Neuronal stem cell (in vitro differentiated cells): ENCODE results near the gene TSC1. TPM values are rescaled to one million over a fixed set of nuclear protein-coding genes. Genes with fewer than 3 reads are reported as not detected.

ENCODE experiments used
- DNase-seq: peaks from one replicate; pipeline ENCODE4 v3.0.0-alpha.2; 2013; ENCODE audit warnings: low spot score
- H2AFZ ChIP-seq: one replicate; pipeline ENCODE4 v1.6.1; 2013; ENCODE audit warnings: mild to moderate bottlenecking, low read length, inconsistent platforms
- H2AK5ac ChIP-seq: 2 replicates; pipeline ENCODE4 v1.6.1; 2013; ENCODE audit warnings: low read depth, mild to moderate bottlenecking, inconsistent platforms, low read length, moderate library complexity, mixed read lengths
- H2BK120ac ChIP-seq: 2 replicates; pipeline ENCODE4 v1.6.1; 2013; ENCODE audit warnings: low read depth, mild to moderate bottlenecking, inconsistent platforms, low read length, moderate library complexity, mixed read lengths
- H2BK12ac ChIP-seq: one replicate; pipeline ENCODE4 v1.6.1; 2013; ENCODE audit warnings: low read length, inconsistent platforms
- H2BK15ac ChIP-seq: 2 replicates; pipeline ENCODE4 v1.6.1; 2013; ENCODE audit warnings: mild to moderate bottlenecking, low read length, inconsistent platforms, mixed read lengths
- H2BK5ac ChIP-seq: one replicate; pipeline ENCODE4 v1.6.1; 2013; ENCODE audit warnings: inconsistent platforms, mild to moderate bottlenecking, low read length, moderate library complexity
- H3K14ac ChIP-seq: one replicate; pipeline ENCODE4 v1.6.1; 2013; ENCODE audit warnings: low read length, inconsistent platforms
- H3K18ac ChIP-seq: 2 replicates; pipeline ENCODE4 v1.6.1; 2013; ENCODE audit warnings: low read length, inconsistent platforms
- H3K23ac ChIP-seq: 2 replicates; pipeline ENCODE4 v1.6.1; 2013; ENCODE audit warnings: low read depth, mild to moderate bottlenecking, mixed read lengths, low read length, inconsistent platforms; ENCODE audit not compliant: poor library complexity
- H3K27ac ChIP-seq: replicated peaks from 3 replicates; pipeline ENCODE4 v1.5.1; 2013; ENCODE audit warnings: low read length, inconsistent platforms
- H3K27me3 ChIP-seq, 3 experiments: 2 replicates each; pipeline ENCODE4 v1.6.1; 2013; ENCODE audit warnings: low read length in 3 of 3, mild to moderate bottlenecking in 2 of 3, inconsistent platforms in 1 of 3, low read depth in 1 of 3, mixed read lengths in 1 of 3, moderate library complexity in 1 of 3; ENCODE audit not compliant: control insufficient read depth in 3 of 3, insufficient read depth in 3 of 3
- H3K36me3 ChIP-seq, 2 donors: replicated peaks in 1 of 2; 2 replicates each; pipeline ENCODE4 v1.6.1; 2013; ENCODE audit warnings: low read length in 2 of 2; ENCODE audit not compliant: control insufficient read depth in 2 of 2, insufficient read depth in 2 of 2
- H3K4ac ChIP-seq: 2 replicates; pipeline ENCODE4 v1.6.1; 2013; ENCODE audit warnings: inconsistent platforms, mild to moderate bottlenecking, low read length, moderate library complexity
- H3K4me1 ChIP-seq, 2 donors: 1 replicate in 1 of 2; 2 replicates in 1 of 2; pipeline ENCODE4 v1.6.1; 2013; ENCODE audit warnings: low read length in 2 of 2, low read depth in 1 of 2; ENCODE audit not compliant: control insufficient read depth in 2 of 2, insufficient read depth in 1 of 2
- H3K4me2 ChIP-seq: one replicate; pipeline ENCODE4 v1.6.1; 2013; ENCODE audit warnings: mild to moderate bottlenecking, low read length, inconsistent platforms; ENCODE audit not compliant: insufficient read depth, poor library complexity, severe bottlenecking
- H3K4me3 ChIP-seq, 2 donors: 2 replicates each; pipeline ENCODE4 v1.5.1; 2013; ENCODE audit warnings: low read length in 2 of 2, mild to moderate bottlenecking in 2 of 2, inconsistent platforms in 1 of 2, moderate library complexity in 1 of 2
- H3K79me1 ChIP-seq: one replicate; pipeline ENCODE4 v1.6.1; 2013; ENCODE audit warnings: low read depth, mild to moderate bottlenecking, inconsistent platforms, low read length, moderate library complexity
- H3K9ac ChIP-seq: one replicate; pipeline ENCODE4 v1.6.1; 2013; ENCODE audit warnings: mild to moderate bottlenecking, low read depth, low read length, inconsistent platforms; ENCODE audit not compliant: poor library complexity
- H3K9me3 ChIP-seq, 2 donors: replicated peaks in 1 of 2; 2 replicates each; pipeline versions ENCODE3 to v1.6.1; 2013; ENCODE audit warnings: low read length in 2 of 2, mild to moderate bottlenecking in 2 of 2, inconsistent platforms in 1 of 2, low read depth in 1 of 2, mixed read lengths in 1 of 2, moderate library complexity in 1 of 2; ENCODE audit not compliant: control insufficient read depth in 2 of 2, insufficient read depth in 1 of 2
- H4K8ac ChIP-seq: one replicate; pipeline ENCODE4 v1.6.1; 2013; ENCODE audit warnings: low read depth, mild to moderate bottlenecking, inconsistent platforms, low read length, moderate library complexity
- H4K91ac ChIP-seq: one replicate; pipeline ENCODE4 v1.6.1; 2013; ENCODE audit warnings: low read length, low read depth, mild to moderate bottlenecking, inconsistent platforms; ENCODE audit not compliant: poor library complexity
- WGBS, 2 donors: extraction: QIAGEN DNeasy Blood & Tissue Kit; methylation state at CpG; one replicate each; pipeline ENCODE4 v1.1.7; 2013; ENCODE audit warnings: missing lambda C conversion rate in 2 of 2, mixed read lengths in 1 of 2; ENCODE audit not compliant: insufficient read length in 2 of 2, insufficient replicate concordance in 1 of 2; ENCODE audit errors: extremely low coverage in 2 of 2; 5-methylcytosine and 5-hydroxymethylcytosine counted together
- polyA plus RNA-seq, 2 experiments: library from polyadenylated mRNA; stranded (reverse); fragments of 200-250 nt; gene quantifications; one replicate each; pipeline ENCODE4 v1.2.3, GENCODE V29; 2013

TSC1 gene
- 19.4 TPM for polyA plus RNA-seq (2013, experiment 1 of 2)
- 18.7 TPM for polyA plus RNA-seq (2013, experiment 2 of 2)

DNA sequence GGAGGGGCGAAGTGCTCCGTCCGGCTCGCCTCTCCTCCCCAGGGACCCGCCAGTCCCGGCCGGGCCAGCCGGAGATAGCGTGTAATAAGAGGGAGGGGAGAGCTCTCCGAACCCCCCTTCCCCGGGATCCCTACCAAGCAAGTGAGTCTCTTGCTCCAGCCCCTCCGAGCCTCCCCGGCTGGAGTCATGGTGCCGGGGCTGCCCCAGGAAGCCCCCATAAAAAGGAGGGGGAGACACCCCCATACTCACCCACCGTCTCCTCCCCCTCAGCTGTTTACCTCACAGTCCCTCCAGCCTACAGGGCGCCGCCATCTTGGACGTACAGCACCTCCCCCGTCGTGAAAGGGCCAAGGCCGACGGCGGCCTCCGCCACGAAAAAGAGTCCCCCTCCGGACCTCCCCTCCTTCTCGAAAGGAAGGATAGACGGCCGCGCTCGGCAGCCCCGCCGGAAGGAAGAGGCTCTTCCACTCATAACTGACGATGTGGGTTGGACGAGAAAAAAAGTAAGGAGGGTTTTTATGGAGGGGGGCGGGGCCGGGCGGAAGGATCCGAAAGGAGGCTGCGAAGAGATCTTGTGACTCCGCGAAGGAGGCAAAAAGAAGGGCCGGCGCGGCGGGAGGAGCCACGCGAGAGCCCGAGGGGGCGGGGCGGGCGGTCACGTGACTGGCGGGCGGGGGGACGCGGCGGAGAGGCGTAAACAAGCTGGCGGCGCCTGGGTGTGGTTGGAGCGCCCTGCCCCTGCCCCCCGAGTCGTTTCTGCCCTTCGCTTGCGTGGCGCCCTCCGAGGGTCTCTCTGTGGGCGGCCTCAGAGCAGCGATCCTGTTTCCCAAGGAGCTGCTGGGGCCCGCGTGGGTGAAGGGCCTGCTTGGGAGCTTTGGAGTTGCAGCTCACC is at the start of gene TSC1:
Gene TSC1 (minus strand): TSS at position 323 of the 892 bp plus-strand sequence. CDS start 15,744 bp downstream, outside the sequence.
- peak; percentile 97 for DNase-seq
- Histone ChIP-seq H3K4ac (no peak within 1 kb of the TSS), H3K4me3 (peak within 1 kb of the TSS; percentile 81 to 91), H2BK120ac (no peak within 1 kb of the TSS), H3K27me3 (no peaks in the 10 kb centered on the region), H2BK5ac (peak within 1 kb of the TSS; percentile 99), H3K18ac (peak within 1 kb of the TSS; percentile 99), H3K9ac (peak within 1 kb of the TSS; percentile 95), H2AFZ (peak within 1 kb of the TSS; percentile 93), H2BK15ac (peak within 1 kb of the TSS; percentile 54), H2AK5ac (peak within 1 kb of the TSS; percentile 91), H3K4me2 (peak within 1 kb of the TSS; percentile 82), H4K91ac (no peak within 1 kb of the TSS), H3K9me3 (no peaks in the 10 kb centered on the region), H2BK12ac (peak within 1 kb of the TSS; percentile 14), H3K14ac (peak within 1 kb of the TSS; percentile 95), H3K36me3 (no peaks in the 10 kb centered on the region), H3K23ac (peak within 1 kb of the TSS; percentile 87), H4K8ac (no peak within 1 kb of the TSS), H3K27ac (peak within 1 kb of the TSS; percentile 78), H3K4me1 (peaks cover 11 to 15% of the 10 kb centered on the region in 2 donors), H3K79me1 (peaks cover 5% of the 10 kb centered on the region)
- no CpG with 5 or more reads among the region's 72 CpGs for WGBS, 2 donors

DNA sequence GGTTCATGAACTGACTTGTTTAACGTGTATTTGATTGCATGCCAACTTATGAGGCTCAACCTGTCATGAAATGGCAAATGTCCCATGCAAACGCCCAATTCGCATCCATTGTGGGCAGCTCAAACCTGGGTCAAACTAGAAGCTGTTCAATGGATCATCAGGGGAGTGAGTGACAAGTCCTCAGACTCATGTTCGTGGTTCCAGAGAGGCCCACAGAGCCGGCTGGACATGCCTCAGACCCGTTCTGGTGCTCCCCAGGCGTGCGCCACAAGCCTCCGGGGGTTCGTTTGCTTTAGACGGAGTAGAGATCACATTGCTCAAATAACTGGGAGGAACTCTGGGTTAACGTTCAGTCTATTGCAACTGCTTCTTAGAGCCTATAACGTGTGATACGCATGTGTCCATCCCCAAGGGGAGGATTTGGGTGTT is 49.1 kb upstream of the TSC1 start:
- Histone ChIP-seq H3K4ac (no peak overlapping the region), H3K23ac (no peak overlapping the region), H3K14ac (no peak overlapping the region), H3K4me2 (no peak overlapping the region), H4K91ac (no peak overlapping the region), H2BK120ac (no peak overlapping the region), H3K18ac (no peak overlapping the region), H3K9ac (no peak overlapping the region), H2AFZ (no peak overlapping the region), H2BK12ac (no peak overlapping the region), H4K8ac (no peak overlapping the region), H3K27me3 (peaks cover 0 to 56% (median 0%) of the 10 kb centered on the region in 3 experiments), H2AK5ac (no peak overlapping the region), H2BK15ac (no peak overlapping the region), H3K36me3 (no peaks in the 10 kb centered on the region), H3K4me3 (no peak overlapping the region), H2BK5ac (no peak overlapping the region), H3K4me1 (peaks cover 0 to 3% of the 10 kb centered on the region in 2 donors), H3K79me1 (no peaks in the 10 kb centered on the region), H3K27ac (no peak overlapping the region), H3K9me3 (no peaks in the 10 kb centered on the region)
- WGBS, 2 donors, result no CpG with 5 or more reads among the region's 14 CpGs
- no peak for DNase-seq

DNA sequence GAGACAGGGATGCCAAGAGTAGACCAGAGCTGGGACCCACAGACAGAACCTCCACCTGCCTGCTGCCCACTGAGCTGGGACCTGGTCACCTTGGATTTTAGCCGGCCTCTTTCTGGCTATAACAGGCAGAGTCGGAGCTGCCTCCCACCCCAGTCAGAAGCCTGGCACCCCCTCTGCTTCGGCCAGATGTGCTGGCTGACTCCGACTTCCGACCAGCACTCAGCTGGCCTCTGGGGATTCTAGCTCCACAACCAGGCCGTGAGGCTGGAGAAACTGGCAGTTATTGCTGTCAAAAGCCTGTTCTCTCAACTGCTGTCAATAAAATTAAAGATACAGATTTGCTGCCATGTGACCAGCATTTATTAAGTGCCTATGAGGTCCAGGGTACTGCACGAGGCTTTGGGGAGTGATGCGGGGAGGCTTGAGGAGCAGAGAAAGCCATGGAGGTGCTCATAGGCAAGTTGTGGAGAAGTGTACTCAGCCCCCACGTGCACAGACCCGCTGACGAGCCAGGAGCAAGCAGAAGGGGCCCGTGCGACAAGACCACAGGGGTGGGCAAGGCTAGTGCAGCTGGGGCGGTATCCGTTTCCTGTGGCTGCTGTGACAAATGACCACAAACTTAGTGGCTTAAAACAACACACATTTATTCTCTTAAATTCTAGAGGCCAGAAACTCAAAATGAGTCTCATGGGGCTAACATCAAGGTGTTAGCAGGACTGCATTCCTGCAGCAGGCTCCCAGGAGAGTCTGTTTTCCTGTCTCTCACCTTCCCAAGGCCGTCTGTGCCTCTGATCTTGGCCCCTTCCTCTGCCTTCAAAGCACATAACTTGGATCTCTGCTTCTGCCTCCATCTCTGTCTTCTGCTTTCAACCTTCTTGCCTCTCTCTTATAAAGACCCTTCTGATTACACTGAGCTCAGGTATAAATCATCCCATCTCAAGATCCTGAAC is 47.2 kb upstream of the TSC1 start:
- no peak overlapping the region for H3K4me2 ChIP-seq
- H2BK5ac ChIP-seq, result no peak overlapping the region
- H3K9ac ChIP-seq, result no peak overlapping the region
- H3K14ac ChIP-seq, result no peak overlapping the region
- no peak overlapping the region for H3K4ac ChIP-seq
- H3K4me3 ChIP-seq, result no peak overlapping the region
- H4K8ac ChIP-seq, result no peak overlapping the region
- no peak overlapping the region for H2BK15ac ChIP-seq
- H3K27me3 ChIP-seq, result peaks cover 0 to 62% (median 0%) of the 10 kb centered on the region in 3 experiments
- no peak overlapping the region for H2BK12ac ChIP-seq
- no peak overlapping the region for H3K23ac ChIP-seq
- H2AFZ ChIP-seq, result no peak overlapping the region
- H2BK120ac ChIP-seq, result no peak overlapping the region
- no peak overlapping the region for H4K91ac ChIP-seq
- H3K18ac ChIP-seq, result no peak overlapping the region
- H3K79me1 ChIP-seq, result peaks cover 1% of the 10 kb centered on the region
- peaks cover 0 to 3% of the 10 kb centered on the region in 2 donors for H3K4me1 ChIP-seq
- DNase-seq, result no peak
- WGBS, 2 donors, result no CpG with 5 or more reads among the region's 16 CpGs
- H3K27ac ChIP-seq, result no peak overlapping the region
- no peak overlapping the region for H2AK5ac ChIP-seq
- H3K9me3 ChIP-seq, result no peaks in the 10 kb centered on the region
- H3K36me3 ChIP-seq, result no peaks in the 10 kb centered on the region
